ENCODE results near the gene CASP1.
"Not testable (repeated sequence)": the region's sequence is repeated elsewhere in the genome, so short reads cannot be mapped to it uniquely, and the experiment has no call there.

Gene CASP1

DNA sequence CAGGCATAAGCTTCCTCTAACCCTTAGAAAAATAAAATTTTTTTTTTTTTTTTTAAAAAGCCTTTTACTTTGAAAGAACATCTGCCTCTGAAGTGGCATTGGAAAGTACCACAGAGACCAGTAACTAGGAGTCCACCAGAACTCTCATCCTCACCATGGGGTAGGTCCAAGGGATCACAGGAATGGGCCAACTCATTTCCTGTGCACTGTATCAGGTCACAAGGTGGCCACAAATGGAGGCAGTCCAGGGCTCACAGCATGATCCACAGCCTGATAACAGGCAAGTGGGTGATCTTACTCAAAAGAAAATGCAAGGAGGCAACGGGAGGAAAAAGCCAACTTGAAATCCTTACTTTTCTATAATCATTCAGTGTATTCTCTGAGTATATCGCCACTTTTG, 34.8 kb upstream of the CASP1 start:
- H3K27ac ChIP-seq (ENCODE audit: low read depth, low read length); H3K9ac ChIP-seq (ENCODE audit: low read length); H3K36me3 ChIP-seq (ENCODE audit: control insufficient read depth, insufficient read depth, low read length); H3K9me3 ChIP-seq (ENCODE audit: control insufficient read depth, insufficient read depth, low read depth, low read length); H3K4me3 ChIP-seq (ENCODE audit: low read depth, low read length); H3K27me3 ChIP-seq (ENCODE audit: control insufficient read depth, insufficient read depth, low read length); H3K4me1 ChIP-seq (ENCODE audit: control insufficient read depth, insufficient read depth, low read length): not testable (repeated sequence)

DNA sequence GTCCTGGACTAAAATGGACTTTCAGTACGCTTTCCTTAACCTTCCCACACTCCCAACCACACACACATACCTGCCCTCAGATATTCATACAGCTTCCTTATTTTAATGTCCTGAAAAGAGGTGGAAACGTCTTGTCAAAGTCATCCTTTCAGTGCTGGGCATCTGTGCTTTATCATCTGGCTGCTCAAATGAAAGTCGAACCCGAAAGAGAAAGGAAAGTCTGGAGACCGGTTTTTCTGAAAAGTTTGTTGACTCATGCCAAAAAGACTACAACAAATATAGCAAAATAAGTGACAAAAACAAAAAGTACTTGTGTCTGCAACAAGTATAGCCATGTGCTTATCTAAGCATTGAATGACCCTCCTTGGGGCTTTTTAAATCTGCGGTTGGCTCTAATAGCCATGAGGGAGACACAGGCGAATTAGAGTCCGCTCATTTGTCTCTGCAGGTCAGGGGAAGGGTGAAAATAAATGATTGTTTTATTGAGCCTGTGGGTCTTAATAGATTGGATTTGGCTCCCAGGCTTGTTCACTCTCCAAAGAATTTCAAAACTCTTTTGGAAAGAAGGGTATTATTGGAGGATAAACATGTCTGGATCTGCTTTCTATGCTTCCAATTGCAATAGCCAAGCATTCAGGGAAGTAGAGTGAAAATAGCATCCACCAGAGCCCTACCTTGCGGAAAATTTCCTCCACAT, 28.4 kb upstream of the CASP1 start:
- not testable (repeated sequence) for H3K4me3 ChIP-seq (ENCODE audit: low read depth, low read length); H3K9ac ChIP-seq (ENCODE audit: low read length); H3K4me1 ChIP-seq (ENCODE audit: control insufficient read depth, insufficient read depth, low read length); H3K27me3 ChIP-seq (ENCODE audit: control insufficient read depth, insufficient read depth, low read length); H3K36me3 ChIP-seq (ENCODE audit: control insufficient read depth, insufficient read depth, low read length); H3K9me3 ChIP-seq (ENCODE audit: control insufficient read depth, insufficient read depth, low read depth, low read length); H3K27ac ChIP-seq (ENCODE audit: low read depth, low read length)

DNA sequence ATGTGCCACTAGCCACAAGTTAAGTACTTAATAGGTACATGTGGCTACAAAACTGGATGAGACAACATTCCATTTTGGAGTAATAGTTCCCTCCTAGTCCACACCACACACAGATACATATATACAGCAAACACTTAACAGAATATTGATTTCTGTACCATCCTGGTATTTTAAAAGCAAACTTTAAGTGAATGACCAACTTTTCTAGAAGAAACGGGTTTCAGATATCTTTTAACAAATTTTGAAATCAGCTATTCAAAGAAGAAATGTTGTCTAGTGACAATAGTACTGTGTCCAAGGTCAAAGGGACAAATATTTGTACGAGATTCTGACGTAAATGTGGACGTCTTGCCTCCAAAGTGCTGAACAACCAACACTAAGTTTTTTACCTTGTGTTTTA, 22.5 kb upstream of the CASP1 start:
- Histone ChIP-seq H3K27ac (ENCODE audit: low read depth, low read length) (no peak overlapping the region), H3K9ac (ENCODE audit: low read length) (no peak overlapping the region), H3K9me3 (ENCODE audit: control insufficient read depth, insufficient read depth, low read depth, low read length) (no peaks in the 10 kb centered on the region), H3K4me1 (ENCODE audit: control insufficient read depth, insufficient read depth, low read length) (no peaks in the 10 kb centered on the region), H3K4me3 (ENCODE audit: low read depth, low read length) (no peak overlapping the region), H3K27me3 (ENCODE audit: control insufficient read depth, insufficient read depth, low read length) (no peaks in the 10 kb centered on the region), H3K36me3 (ENCODE audit: control insufficient read depth, insufficient read depth, low read length) (no peaks in the 10 kb centered on the region)

DNA sequence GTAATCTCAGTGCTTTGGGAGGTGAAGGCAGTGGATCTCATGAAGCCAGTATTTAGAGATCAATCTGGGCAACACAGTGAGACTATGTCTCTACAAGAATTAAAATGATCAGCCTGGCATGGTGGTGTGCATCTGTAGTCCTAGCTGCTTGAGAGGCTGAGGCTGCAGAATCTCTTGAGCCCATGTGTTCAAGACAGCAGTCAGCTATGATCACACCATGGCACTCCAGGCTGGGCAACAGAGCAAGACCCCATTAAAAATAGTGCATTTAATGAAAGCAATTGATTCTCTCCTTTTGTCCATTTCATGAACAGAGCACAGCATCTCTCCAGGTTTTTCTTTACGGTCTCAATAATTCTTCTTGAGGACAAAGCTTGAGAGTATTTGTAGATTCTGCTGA, 21.5 kb upstream of the CASP1 start:
- no peak overlapping the region for H3K4me3 ChIP-seq (ENCODE audit: low read depth, low read length)
- H3K27ac ChIP-seq (ENCODE audit: low read depth, low read length): no peak overlapping the region
- no peaks in the 10 kb centered on the region for H3K36me3 ChIP-seq (ENCODE audit: control insufficient read depth, insufficient read depth, low read length)
- no peaks in the 10 kb centered on the region for H3K27me3 ChIP-seq (ENCODE audit: control insufficient read depth, insufficient read depth, low read length)
- no peak overlapping the region for H3K9ac ChIP-seq (ENCODE audit: low read length)
- no peaks in the 10 kb centered on the region for H3K4me1 ChIP-seq (ENCODE audit: control insufficient read depth, insufficient read depth, low read length)
- H3K9me3 ChIP-seq (ENCODE audit: control insufficient read depth, insufficient read depth, low read depth, low read length): no peaks in the 10 kb centered on the region

DNA sequence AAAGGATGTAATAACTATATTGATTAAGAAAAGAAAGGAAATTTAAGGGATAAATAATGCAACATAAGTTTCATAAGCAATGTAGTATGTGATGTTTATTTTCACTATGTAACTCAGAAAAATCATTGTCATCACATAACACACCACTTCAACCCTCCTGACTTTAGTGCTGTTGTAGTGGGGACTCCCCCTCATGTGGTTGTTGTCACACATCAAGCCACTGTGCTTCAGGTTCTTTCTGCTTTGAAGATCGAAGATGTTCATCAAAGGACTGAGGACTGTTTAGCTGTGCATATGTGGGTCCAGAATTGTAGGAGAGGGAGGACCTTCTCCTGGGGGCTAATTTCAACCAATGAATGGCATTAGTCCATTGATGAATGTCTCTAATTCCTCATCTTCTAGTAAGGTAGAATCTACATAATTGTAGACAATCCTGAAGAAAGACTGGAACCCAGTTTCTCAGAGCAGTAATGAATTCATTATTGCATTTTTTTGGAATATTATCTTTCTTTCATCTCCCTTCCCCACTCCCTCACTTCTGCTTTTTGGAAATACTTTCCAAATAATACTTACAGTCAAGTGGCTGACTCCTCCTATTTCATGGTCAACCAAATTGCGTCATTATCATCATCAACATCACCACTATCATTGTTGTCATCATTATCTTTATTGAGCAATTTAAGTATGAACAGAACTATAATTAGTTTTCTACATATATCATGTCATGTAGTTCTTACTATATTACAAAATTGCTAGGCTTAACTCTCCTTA, 20.0 kb upstream of the CASP1 start:
- Histone ChIP-seq H3K36me3 (ENCODE audit: control insufficient read depth, insufficient read depth, low read length) (no peaks in the 10 kb centered on the region), H3K9me3 (ENCODE audit: control insufficient read depth, insufficient read depth, low read depth, low read length) (no peaks in the 10 kb centered on the region), H3K4me1 (ENCODE audit: control insufficient read depth, insufficient read depth, low read length) (no peaks in the 10 kb centered on the region), H3K9ac (ENCODE audit: low read length) (no peak overlapping the region), H3K27ac (ENCODE audit: low read depth, low read length) (no peak overlapping the region), H3K27me3 (ENCODE audit: control insufficient read depth, insufficient read depth, low read length) (no peaks in the 10 kb centered on the region), H3K4me3 (ENCODE audit: low read depth, low read length) (no peak overlapping the region)

DNA sequence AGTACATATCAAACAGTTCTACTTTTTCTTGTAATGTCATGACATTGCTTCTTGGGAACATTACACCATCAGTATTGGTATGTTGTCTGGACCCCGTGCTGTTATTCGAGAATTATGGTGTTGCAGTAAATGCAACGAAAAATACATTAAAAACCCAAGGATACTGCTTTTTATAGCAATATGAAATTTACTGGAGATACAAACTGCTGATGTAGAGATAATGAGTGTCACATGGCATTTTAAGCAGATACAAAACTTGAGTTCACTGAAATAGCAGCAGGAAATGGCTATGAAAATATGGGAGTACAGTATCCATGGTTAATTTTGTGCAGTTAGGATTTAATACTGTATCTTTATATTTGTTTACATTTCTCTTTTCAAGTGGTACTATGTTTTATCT, 17.5 kb upstream of the CASP1 start:
- Histone ChIP-seq H3K4me1 (ENCODE audit: control insufficient read depth, insufficient read depth, low read length) (no peaks in the 10 kb centered on the region), H3K4me3 (ENCODE audit: low read depth, low read length) (no peak overlapping the region), H3K9ac (ENCODE audit: low read length) (no peak overlapping the region)

DNA sequence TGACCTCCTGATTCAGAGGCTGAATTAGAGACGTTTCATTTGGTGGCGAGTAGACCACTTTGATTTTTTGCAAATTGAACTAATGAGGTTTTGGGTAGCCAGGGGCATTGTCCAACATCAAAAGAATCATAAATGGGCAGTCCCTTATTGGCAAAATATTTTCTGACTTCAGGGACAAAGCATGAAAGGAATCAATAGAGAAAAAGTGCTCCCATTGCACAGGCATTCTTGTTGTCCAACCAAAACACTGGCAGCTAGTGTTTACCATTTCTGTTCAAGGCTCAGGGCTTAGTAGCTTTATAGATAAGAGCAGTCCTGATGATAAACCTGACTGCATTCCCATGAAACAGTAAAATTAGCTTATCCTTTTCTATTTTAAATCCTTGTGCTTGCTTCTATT, 16.6 kb upstream of the CASP1 start:
- no peak overlapping the region for H3K9ac ChIP-seq (ENCODE audit: low read length)
- no peak overlapping the region for H3K4me3 ChIP-seq (ENCODE audit: low read depth, low read length)
- H3K27ac ChIP-seq (ENCODE audit: low read depth, low read length): no peak overlapping the region
- no peaks in the 10 kb centered on the region for H3K36me3 ChIP-seq (ENCODE audit: control insufficient read depth, insufficient read depth, low read length)
- no peaks in the 10 kb centered on the region for H3K9me3 ChIP-seq (ENCODE audit: control insufficient read depth, insufficient read depth, low read depth, low read length)
- no peaks in the 10 kb centered on the region for H3K4me1 ChIP-seq (ENCODE audit: control insufficient read depth, insufficient read depth, low read length)
- H3K27me3 ChIP-seq (ENCODE audit: control insufficient read depth, insufficient read depth, low read length): no peaks in the 10 kb centered on the region

More for the DNA sequence above, 17.5 kb upstream of the CASP1 start:
- H3K27ac ChIP-seq (ENCODE audit: low read depth, low read length): no peak overlapping the region
- H3K9me3 ChIP-seq (ENCODE audit: control insufficient read depth, insufficient read depth, low read depth, low read length): no peaks in the 10 kb centered on the region
- H3K36me3 ChIP-seq (ENCODE audit: control insufficient read depth, insufficient read depth, low read length): no peaks in the 10 kb centered on the region
- H3K27me3 ChIP-seq (ENCODE audit: control insufficient read depth, insufficient read depth, low read length): no peaks in the 10 kb centered on the region

DNA sequence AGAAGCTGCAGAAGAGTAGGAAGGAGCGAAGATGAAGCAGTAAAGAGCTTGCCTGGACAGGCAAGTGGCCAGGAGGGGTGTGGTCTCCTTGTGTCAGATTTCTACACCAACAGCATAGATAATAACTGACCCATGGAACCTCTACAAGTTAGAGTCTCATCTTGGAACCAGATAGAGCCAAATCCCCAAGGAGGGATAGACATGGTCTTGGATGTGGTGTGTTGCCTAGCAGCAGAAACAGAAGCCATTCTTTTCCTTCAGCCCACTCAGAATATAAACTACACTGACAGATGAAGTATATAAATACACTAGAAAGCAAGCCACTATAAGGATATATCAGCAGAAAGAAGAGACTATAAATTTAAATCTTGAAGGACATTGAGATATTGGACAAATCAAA, 14.5 kb upstream of the CASP1 start:
- Histone ChIP-seq H3K36me3 (ENCODE audit: control insufficient read depth, insufficient read depth, low read length) (no peaks in the 10 kb centered on the region), H3K9me3 (ENCODE audit: control insufficient read depth, insufficient read depth, low read depth, low read length) (no peaks in the 10 kb centered on the region), H3K4me1 (ENCODE audit: control insufficient read depth, insufficient read depth, low read length) (no peaks in the 10 kb centered on the region), H3K4me3 (ENCODE audit: low read depth, low read length) (no peak overlapping the region), H3K27ac (ENCODE audit: low read depth, low read length) (no peak overlapping the region), H3K9ac (ENCODE audit: low read length) (no peak overlapping the region), H3K27me3 (ENCODE audit: control insufficient read depth, insufficient read depth, low read length) (no peaks in the 10 kb centered on the region)

DNA sequence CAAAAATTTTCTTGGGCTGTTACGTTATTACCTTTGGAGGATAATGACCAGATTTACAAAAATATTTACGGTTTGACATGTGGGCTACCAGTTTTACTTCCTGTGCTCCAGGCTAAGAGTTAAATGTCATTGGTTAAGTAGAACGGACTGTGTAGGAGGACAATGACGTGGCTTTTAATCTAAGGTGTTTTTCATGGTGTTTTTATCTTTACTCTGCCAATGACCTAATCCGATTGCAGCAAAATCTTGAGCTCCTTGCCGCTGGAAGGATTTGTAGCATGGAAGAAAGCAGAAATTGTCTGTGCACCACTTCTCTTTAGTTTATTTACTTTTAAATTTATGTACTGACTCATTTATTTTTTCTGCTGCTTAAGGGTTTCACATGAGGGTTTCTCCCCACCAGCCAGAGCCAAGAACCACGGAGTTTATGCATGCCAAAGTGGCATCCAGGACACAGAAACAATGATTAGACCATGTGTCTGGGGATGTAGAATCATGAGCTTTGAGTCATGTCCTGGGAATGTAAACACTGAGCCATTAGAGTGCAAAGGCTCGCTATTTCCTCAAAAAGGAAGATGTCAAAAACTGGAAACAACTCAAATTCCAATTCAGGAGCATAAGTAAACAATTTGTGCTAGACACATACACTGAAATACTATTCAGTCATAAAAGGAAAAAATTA, 12.1 kb upstream of the CASP1 start:
- Histone ChIP-seq H3K27me3 (ENCODE audit: control insufficient read depth, insufficient read depth, low read length) (no peaks in the 10 kb centered on the region), H3K27ac (ENCODE audit: low read depth, low read length) (no peak overlapping the region), H3K36me3 (ENCODE audit: control insufficient read depth, insufficient read depth, low read length) (no peaks in the 10 kb centered on the region), H3K9me3 (ENCODE audit: control insufficient read depth, insufficient read depth, low read depth, low read length) (no peaks in the 10 kb centered on the region), H3K4me1 (ENCODE audit: control insufficient read depth, insufficient read depth, low read length) (no peaks in the 10 kb centered on the region), H3K4me3 (ENCODE audit: low read depth, low read length) (no peak overlapping the region), H3K9ac (ENCODE audit: low read length) (no peak overlapping the region)

DNA sequence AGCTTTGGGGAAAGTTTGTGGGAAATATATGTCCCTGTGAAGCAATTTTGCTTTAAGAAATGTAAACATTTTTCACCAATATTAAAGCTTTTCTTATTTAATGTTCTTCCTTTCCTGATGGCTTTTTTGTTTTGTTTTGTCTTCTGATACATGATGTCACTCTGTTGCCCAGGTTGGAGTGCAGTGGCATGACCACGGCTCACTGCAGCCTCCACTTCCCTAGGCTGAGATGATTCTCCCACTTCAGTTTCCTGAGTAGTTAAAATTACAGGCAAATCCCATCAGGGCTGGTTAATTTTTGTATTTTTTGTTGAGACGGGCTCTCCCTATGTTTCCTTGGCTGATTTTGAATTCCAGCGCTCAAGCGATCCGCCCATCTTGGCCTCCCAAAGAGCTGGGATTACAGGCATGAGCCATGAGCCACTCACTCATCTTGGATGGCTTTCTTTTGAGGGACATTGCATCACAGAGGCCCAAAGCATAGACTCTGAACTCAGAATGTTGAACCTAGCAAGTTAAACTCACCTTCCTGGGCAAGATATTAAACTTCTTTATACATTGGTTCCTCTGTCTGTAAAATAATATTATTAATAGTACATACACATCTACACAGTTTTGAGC, 10.8 kb upstream of the CASP1 start:
- no peak overlapping the region for H3K4me3 ChIP-seq (ENCODE audit: low read depth, low read length)
- H3K27ac ChIP-seq (ENCODE audit: low read depth, low read length): no peak overlapping the region
- no peaks in the 10 kb centered on the region for H3K9me3 ChIP-seq (ENCODE audit: control insufficient read depth, insufficient read depth, low read depth, low read length)
- H3K9ac ChIP-seq (ENCODE audit: low read length): no peak overlapping the region
- no peaks in the 10 kb centered on the region for H3K36me3 ChIP-seq (ENCODE audit: control insufficient read depth, insufficient read depth, low read length)
- no peaks in the 10 kb centered on the region for H3K4me1 ChIP-seq (ENCODE audit: control insufficient read depth, insufficient read depth, low read length)
- no peaks in the 10 kb centered on the region for H3K27me3 ChIP-seq (ENCODE audit: control insufficient read depth, insufficient read depth, low read length)

Measured in HUES6 (cell line).